DMS114 treated with DMSO at 0.1 percent for 48 hours (cell line): ENCODE measurements around the gene ESPN.
"Not testable (repeated sequence)": the region's sequence is repeated elsewhere in the genome, so short reads cannot be mapped to it uniquely, and the experiment has no call there.

Experiments used
- DNase-seq: peaks from one replicate; lab custom pipeline; 2025; ENCODE audit not compliant: unreplicated experiment; lab: John Stamatoyannopoulos, UW

The ESPN gene

DNA sequence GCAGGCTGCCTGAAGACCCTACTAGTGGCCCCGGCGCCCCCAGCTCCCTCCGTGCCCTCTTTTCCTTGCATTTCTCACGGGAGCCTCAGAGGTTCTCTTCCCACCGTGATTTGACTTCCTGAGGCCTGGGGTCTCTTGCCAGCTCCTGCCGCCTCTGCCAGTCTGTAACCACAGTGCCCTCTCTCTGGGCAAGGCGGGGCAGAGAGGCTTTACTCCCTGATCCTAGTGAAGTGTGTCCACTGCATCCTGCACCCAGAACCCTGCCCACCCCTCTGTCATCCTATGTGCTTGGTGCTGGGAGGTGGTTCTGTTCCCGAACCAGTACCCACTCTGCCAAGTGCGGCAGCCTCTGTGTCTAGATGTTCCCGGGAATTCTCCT, 2.4 kb downstream of the ESPN start:
- no peak for DNase-seq

DNA sequence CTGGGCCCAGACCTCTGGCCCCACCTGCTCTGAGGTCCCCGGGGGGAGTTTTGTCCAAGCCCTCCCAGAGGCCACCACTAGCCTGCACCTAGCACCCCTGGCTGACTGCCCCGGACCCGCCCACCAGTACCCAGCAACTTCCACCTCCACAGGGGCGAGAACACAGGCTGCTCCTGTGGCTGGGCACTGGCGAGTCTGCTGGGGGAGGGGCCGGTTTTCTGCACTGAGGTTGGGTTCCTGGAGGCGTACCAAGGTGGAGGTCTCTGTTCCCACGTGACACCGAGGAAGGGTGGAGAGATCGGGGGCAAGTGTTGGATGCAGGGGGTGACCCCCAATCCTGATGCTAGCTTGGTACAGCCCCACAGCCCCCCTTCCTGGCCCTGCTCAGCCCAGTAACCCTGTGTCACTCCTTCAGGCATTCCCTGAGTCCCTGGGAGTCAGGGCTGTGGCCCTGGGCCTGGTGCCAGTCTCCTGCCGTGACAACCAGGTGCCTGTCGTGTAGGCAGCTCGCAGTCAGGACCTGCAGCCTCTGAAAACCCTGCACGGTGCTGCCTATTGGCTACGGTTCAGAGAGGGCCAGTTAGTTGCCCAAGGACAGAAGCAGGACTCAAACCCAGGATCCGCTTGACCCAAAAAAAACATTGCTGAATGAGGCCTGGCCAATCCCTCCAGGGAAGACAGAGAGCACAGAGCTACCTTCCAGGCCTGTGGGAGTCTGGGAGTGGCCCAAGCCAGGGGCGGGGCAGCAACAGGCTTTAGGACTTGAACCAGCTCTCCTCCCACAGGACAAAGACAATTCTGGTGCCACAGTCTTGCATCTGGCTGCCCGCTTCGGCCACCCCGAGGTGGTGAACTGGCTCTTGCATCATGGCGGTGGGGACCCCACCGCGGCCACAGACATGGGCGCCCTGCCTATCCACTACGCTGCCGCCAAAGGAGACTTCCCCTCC, 3.1 kb downstream of the ESPN start:
- DNase-seq = no peak

DNA sequence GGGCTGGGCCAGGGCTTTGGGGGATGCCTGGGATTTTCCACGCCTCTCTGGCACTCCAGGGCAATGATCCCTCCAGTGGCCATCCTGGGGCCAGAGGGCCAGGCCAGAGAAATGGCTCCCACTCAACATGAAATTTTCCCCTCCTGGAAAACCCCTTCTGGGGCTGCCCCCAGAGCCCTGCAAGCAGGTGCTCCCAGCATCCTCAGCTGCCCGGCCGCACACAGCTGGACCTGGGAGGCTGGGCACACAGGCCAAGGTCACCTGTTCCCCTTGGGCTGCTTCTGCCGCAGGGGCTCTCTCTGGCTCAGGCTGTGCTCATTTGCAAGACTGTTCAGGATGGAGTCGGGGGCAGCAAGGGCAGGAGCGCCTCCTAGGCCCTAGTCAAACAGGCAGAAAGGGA, 3.9 kb downstream of the ESPN start:
- not testable (repeated sequence) for DNase-seq

DNA sequence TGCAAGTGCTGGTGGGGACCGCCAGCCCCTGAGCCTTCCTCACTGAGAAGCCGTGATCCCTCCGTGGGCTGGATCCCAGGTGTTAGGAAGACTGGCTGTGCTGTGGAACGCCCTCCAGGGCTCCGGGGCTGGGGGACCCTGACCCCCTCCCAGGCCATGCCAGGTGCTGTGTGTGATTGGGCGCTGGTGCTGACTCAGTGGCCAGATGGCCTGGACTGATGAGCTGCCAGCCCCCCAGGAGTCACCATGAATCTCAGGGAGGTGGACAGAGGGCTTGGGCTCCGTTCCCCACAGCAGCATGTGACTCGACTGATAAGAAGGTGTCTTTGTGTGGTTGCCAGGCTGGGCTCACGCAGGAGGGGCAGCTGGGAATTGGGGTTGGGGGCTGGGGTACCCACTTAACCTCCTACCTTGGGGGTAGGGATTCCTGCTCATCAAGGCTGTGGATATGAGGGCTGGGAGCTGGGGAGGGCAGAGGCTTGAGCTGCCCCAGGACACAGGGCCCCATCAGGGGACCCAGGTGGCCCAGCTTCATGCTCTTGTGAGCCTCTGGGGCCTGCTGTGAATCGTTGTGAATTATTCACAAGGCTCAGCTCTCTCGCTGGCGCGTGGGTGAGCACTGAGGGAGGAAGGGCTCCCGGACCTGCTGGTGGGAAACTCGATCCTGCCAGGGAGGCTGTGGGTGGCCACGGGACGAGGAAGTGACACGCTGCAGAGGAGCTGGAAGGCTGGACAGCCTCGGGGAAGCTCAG, 5.3 kb downstream of the ESPN start:
- not testable (repeated sequence) for DNase-seq

DNA sequence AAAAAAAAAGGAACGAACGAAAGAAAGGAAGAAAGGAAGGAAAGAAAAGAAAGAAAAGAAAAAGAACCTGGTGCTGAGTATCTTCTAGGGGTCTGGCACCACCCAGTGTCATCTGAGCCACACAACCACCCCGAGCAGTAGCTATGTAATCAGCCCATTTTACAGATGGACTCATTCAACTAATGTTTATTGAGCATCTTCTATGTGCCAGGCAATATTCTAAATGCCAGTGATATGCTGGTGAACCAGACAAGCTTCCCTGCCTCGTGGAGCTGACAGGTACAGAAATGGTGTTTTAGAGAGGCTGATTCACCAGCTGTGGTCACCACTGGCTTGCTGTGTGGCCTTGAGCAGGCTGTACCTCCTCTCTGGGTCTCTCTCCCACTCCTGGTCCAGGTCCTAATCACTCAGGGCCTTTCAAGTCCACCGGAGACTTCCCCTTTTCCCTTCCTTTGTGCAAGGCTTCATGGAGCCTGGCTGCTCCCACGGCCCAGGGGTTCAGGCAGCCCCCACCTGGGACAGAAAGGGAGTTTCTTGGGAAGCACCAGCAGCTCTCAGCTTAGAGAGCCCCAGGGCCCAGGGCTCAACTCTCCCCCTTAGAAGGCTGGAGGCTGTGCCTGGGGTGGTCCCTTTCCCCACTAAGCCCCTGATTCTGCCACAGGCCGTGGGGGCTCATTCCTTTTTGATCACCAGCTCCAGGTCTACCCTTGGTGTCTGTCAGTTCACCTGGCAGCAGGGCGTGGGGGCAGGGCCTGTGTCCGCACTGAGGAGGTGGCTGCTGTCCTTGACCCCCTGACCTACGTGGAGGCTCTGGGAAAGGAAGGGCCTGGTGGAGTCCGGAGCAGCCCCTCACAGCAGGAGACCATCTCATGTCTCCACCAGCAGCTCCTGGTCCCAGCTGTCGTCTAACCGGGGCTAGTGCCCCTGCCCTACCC, 7.3 kb downstream of the ESPN start:
- not testable (repeated sequence) for DNase-seq

DNA sequence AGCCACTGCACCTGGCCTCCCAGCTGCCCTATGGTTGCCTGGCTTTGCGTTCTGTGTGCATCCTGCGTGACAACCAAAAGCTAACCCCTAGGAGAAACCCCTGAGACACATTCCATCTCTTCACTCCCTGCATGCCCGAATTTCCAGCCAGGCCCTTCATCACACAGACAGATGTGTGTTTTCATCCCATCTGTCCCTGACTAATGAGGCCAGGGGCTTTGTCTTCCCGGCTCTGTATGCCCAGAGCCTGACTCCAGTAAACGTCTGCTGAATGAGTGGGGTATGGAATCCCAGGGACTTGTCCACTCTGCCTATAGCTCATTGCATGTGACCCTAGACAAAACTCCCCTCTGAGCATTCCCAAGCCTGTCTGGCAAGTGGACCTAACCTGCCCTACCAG, 9.6 kb downstream of the ESPN start:
- no peak for DNase-seq

DNA sequence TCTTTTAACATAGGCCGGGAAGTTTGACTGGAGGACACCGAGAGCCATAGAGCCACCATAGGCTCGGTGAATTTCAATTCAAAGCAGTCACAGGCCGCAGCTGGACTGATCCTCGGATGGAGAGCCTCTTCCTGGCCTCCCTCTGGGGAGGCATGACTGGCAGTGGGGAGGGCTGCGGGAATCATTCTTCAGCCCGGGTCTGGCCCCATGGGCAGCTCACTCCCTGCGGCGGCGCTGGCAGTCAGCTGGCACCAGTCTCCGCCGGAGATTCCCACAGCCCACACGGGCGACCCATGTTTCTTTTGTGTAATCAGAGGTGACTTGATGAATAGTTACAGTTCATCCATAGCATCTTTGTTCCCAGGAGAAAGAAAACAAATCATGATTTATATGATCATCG, 10.6 kb downstream of the ESPN start:
- DNase-seq = no peak

DNA sequence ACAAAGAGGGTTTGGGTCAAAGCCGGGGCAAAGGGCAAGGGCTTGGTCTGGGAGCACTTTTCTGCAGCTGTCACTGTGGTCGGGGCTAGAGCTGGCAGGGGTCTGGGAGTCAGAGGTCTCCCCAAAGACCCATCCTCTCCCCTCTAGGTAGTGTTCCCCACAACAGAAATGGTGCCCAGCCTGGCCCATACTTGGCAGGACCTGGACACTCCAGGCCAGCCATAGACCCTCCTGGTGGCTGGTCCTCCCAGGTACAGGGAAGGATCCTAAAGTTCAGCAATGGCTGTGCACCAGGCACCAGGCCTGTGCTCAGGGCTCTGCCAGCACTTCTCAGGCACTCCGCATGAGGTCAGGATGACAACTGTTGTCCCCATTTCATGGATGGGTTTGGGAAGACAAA, 11.0 kb downstream of the ESPN start:
- DNase-seq = no peak

DNA sequence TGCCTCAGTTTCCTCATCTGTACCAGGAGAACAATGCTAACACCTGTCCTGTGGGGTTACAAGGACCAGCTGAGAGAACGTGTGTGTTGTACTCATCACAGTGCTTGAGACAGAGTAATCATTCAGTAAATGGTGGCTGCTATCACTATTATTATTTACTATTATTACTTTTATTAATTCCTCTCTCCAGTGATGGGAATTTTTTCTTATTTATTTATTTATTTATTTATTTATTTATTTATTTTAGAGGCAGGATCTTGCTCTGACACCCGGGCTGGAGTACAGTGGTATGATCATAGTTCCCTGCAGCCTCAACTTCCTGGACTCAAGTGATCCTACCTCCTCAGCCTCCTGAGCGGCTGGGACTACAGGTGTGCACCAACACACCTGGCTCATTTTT, 11.7 kb downstream of the ESPN start:
- not testable (repeated sequence) for DNase-seq

DNA sequence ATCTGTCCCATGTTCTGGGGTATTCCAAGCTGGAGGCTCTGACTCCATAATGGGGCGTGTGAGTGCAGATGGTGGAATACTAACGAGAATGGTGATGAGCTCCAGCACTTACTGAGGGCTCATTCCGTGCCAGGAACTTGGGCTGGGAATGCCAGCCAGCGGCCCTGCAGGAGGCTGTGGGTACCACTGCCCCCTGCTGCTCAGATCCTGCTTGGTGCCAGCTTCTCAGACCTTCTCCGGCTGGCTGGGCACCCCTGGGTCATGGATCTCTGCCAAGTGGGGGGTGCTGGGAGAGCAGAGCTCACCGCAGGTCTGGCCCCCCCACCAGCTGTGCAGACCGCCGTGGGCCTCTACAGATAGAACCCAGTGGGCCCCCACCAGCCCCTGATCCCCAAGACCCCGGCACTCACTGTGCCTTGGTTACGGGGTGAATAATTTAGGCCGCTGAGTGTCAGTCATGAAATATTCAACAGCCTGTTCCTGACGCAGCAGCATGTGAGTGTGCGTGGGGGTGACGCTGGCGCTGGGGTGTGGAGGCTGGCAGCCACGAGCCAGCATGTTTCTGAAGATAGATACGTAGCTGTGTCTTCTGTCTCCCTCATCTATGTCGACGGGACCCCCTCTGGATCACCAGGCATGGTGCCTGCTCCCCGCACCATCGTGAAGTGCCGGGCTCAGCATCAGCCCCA, 12.6 kb downstream of the ESPN start:
- DNase-seq = not testable (repeated sequence)

DNA sequence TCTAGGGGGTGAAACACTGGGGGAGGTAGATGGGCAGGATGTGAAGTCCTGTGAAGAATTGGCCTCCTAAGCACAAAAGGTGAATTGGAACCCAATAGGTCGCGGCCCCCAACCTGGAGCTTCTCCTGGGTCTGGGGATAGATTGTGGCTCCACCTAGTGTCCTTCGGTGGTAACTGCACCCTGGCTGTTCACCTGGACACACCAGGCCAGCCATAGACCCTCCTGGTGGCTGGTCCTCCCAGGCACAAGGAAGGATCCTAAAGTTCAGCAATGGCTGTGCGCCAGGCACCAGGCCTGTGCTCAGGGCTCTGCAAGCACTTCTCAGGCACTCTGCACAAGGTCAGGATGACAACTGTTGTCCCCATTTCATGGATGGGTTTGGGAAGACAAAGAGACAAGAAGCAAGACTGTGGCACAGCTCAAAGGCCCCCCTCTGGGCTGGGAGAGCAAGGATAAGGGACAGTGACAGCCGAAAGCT, 13.5 kb downstream of the ESPN start:
- DNase-seq = no peak

DNA sequence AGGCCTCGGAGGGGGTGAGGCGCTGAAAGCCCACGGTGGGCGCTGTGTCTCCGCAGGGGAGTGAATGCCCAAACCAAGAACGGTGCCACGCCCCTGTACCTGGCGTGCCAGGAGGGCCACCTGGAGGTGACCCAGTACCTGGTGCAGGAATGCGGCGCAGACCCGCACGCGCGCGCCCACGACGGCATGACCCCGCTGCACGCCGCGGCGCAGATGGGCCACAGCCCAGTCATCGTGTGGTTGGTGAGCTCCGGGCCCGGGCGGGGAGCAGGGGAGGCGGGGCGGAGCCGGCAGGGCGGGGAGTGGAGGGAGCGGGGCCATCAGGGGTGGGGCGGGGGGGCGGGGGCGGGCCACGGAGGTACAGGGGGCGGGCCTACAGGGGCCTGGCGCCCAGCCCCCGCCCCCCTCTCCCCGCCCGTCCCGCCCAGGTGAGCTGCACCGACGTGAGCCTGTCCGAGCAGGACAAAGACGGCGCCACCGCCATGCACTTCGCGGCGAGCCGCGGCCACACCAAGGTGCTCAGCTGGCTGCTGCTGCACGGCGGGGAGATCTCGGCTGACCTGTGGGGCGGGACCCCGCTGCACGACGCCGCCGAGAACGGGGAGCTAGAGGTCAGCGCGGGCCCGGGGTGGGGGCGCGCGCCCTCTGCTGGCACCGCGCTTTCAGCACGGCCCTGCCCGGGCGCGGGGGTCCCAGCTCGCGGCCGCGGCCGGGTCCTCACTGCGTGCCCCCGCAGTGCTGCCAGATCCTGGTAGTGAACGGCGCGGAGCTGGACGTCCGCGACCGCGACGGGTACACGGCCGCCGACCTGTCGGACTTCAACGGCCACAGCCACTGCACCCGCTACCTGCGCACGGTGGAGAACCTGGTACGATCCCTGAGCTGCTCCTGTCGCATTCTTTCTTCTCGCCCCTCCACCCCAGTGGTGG, 15.9 kb downstream of the ESPN start:
- peak; percentile 28 for DNase-seq

DNA sequence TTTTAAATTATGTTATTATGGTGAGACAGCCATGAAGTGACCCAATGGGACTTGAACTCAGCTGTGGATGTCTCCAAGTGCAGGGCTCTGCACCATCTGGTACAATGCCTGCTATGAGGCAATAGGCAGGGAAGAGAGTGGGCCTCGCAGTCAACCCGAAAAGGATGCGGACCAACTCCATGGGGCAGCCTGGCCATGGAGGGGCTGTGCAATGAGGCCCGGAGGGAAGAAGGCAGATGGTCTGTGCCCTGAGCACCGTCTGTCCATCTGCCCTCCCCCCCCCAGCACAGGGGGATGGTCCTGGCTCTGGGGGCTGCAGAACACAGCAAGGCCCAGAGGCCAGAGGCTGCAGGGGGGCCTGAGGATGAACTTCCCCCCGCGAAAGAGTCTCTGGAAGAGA, 17.0 kb downstream of the ESPN start:
- no peak for DNase-seq

DNA sequence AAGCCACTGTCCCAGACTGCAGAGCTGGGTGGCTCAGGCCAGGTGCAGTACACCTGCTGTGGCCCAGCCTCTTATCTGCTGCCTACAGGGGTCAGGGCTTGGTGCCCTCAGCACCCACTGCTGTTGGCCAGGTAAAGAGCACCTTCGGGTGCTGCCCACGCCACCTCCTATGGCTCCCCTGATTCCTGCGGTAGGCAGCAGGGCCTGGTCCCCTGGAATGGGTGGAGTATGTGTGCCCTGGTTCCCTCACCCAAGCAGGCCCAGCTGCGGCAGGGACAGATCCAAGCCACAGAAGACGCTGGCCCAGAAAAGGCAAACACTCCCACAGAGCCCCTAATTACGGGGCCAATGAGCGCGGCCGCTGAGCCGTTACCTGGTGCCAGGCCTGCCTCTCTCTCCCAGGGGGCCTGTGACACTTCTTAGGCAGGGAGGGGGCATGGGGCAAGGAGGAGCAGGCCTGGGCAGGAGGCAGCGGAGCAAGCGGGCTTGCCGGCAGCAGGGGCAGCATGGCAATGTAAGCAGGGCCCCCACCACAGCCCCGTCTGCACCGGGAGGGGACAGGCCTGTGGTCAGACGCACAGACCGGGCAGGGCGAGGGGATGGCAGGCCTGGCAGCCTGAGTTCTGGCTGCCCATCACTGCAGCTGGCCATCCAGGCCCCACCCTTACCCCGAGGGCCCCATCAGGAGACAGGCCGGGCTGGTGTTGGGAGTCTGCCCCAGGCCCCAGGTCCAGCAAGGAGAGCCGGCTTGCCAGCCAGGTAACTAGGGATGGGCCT, 19.0 kb downstream of the ESPN start:
- DNase-seq = no peak

DNA sequence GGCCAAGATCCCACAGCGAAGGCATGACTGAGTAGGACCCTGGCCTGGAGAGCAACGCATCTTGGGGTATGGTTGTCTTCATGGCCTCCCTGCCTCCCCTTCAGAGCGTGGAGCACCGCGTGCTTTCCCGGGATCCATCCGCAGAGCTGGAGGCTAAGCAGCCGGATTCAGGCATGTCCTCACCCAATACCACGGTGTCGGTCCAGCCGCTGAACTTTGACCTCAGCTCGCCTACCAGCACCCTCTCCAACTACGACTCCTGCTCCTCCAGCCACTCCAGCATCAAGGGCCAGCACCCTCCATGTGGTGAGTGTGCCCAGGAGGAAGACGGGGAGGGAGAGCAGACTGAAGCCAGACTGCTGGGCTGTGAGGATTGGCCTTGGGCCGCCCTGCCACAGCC, 19.8 kb downstream of the ESPN start:
- no peak for DNase-seq

DNA sequence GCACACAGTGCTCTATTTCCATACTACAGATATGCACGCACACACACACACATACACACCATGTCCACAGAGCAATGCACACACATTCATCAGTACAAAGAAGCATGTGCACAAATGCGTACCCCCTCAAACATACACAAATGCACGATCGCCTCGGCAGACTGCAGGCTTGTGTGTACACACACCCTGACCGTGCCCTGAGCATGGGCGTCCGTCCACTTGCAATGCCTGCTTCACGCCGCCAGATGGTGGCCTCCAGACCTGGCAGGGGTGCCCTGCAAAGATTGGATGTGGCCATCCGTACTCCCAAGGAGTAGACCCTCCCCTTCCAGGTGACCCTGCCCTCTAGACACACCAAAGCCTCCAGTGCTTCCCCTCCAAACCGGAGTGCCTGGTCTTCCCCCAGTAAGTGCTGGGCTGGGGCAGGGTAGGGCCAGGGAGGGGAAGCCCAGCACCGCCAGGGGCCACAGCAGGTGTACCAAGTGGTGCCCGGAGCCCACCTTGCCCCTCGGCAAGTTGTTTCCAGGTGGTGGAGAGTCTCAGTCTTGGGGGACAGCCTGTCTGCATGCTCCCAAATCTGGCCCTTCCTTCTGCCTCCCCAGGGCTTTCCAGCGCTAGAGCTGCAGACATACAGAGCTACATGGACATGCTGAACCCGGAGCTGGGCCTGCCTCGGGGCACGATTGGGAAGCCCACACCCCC, 20.6 kb downstream of the ESPN start:
- no peak for DNase-seq

DNA sequence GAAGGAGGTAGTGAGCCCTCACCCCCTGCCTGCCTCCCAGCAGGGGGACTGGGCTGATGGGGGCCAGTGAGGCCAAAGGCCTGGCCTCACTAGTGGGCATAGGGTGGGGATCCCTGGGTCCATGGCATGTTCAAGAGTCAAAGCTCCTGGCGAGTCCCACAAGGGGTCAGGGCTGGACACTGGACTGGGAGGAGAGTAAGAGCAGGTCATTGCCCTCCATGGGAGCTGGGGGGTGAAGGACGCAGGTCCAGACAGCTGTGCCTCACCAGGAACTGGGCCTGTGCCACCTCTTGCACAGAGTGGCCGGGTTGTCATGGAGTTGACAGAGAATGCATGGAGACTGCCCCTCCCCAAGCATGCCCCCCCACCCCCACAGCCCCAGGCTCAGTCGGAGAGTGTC, 21.4 kb downstream of the ESPN start:
- not testable (repeated sequence) for DNase-seq

DNA sequence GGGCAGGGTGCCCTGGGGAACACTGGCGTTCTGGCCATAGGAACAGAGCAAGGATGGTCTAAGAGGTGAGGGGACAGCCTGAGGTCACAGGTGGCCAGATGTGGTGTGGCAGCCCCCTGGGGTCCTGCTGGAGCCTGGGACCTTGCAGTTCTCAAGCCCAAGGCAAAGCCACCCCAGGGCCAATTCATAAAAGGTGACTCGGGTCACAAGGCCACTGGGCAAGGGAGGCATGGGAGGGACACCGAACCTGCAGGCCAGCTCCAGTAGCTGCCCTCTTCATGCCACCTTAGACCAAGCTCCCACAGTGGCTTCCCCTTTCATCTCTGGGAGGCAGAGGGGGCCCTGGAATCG, 22.1 kb downstream of the ESPN start:
- no peak for DNase-seq
